ENCODE measurements around the gene INSM2.

GRCh38 chr14:35526962-35527361 lies 7.0 kb upstream of the INSM2 start:
- TF ChIP-seq, protein P1, sequence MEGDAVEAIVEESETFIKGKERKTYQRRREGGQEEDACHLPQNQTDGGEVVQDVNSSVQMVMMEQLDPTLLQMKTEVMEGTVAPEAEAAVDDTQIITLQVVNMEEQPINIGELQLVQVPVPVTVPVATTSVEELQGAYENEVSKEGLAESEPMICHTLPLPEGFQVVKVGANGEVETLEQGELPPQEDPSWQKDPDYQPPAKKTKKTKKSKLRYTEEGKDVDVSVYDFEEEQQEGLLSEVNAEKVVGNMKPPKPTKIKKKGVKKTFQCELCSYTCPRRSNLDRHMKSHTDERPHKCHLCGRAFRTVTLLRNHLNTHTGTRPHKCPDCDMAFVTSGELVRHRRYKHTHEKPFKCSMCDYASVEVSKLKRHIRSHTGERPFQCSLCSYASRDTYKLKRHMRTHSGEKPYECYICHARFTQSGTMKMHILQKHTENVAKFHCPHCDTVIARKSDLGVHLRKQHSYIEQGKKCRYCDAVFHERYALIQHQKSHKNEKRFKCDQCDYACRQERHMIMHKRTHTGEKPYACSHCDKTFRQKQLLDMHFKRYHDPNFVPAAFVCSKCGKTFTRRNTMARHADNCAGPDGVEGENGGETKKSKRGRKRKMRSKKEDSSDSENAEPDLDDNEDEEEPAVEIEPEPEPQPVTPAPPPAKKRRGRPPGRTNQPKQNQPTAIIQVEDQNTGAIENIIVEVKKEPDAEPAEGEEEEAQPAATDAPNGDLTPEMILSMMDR (IDR thresholded peaks at IDR 0.05; ENCODE audit: low read depth, low read length, missing input control), result no peak
- TF ChIP-seq, protein P2, sequence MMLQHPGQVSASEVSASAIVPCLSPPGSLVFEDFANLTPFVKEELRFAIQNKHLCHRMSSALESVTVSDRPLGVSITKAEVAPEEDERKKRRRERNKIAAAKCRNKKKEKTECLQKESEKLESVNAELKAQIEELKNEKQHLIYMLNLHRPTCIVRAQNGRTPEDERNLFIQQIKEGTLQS (IDR thresholded peaks at IDR 0.05), result no peak
- no peak for TF ChIP-seq REST (IDR thresholded peaks at IDR 0.05)
- no peak for TF ChIP-seq FOXA2 (IDR thresholded peaks at IDR 0.05)
- TF ChIP-seq YY1 (IDR thresholded peaks at IDR 0.05), result no peak
- TF ChIP-seq FOXA1 (IDR thresholded peaks at IDR 0.05), result no peak
- no peak for TF ChIP-seq JUND (IDR thresholded peaks at IDR 0.05)
- TF ChIP-seq TAF1 (conservative IDR thresholded peaks at IDR 0.05), result no peak
- TF ChIP-seq RAD21 (IDR thresholded peaks at IDR 0.05), result no peak
- TF ChIP-seq EGR1 (IDR thresholded peaks at IDR 0.05; ENCODE audit: low read depth in 2 of 2), result no peak
- TF ChIP-seq, protein P3, sequence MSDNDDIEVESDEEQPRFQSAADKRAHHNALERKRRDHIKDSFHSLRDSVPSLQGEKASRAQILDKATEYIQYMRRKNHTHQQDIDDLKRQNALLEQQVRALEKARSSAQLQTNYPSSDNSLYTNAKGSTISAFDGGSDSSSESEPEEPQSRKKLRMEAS (IDR thresholded peaks at IDR 0.05), result no peak
- TF ChIP-seq NR2F2 (IDR thresholded peaks at IDR 0.05), result no peak
